Kidney epithelial cell (primary cell): ENCODE measurements around the gene GPX4. TPM values are rescaled to one million over a fixed set of nuclear protein-coding genes. Genes with fewer than 3 reads are reported as not detected.

Experiments used
- DNase-seq: peaks from one replicate; pipeline ENCODE4 v3.0.0-alpha.2; 2010; ENCODE audit warnings: low read depth
- H3K27me3 ChIP-seq: 2 replicates; pipeline ENCODE4 v1.6.0; 2011; ENCODE audit warnings: low read length; ENCODE audit not compliant: control insufficient read depth, insufficient read depth
- H3K36me3 ChIP-seq: 2 replicates; pipeline ENCODE4 v1.5.1; 2011; ENCODE audit warnings: low read length; ENCODE audit not compliant: control insufficient read depth, insufficient read depth
- H3K4me3 ChIP-seq: 2 replicates; pipeline ENCODE4 v1.5.1; 2011; ENCODE audit warnings: low read depth, mild to moderate bottlenecking, control low read depth, low read length
- total RNA-seq: library from RNA; depleted of rRNA; stranded (reverse); fragments of >200 nt; gene quantifications from 2 replicates; pipeline ENCODE4 v1.2.3, GENCODE V29; 2015
- TF ChIP-seq, protein P1 (sequence below): IDR thresholded peaks from 2 replicates; pipeline ENCODE4 v1.5.1; 2011; ENCODE audit warnings: mild to moderate bottlenecking, moderate library complexity, low read length, control low read depth, inconsistent platforms; ENCODE audit not compliant: insufficient read depth, poor library complexity, severe bottlenecking

GPX4 gene
- total RNA-seq, 1 donor from 2014 or later: 538 TPM

DNA sequence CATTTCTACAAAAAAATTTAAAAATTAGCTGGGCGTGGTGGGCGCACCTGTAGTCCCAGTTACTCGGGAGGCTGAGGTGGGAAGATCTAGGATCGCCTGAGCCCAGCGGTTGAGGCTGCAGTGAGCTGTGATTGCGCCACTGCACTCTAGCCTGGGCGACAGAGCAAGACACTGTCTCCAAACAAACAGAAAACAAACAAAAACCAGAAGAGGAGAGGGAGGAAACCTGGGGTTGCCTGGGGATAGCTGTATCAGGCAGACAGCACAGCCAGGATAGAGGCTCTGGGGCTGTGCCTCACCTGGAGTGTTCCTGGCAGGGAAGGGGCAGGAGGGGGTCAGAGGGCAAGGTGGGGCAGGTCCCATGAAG, 6.0 kb upstream of the GPX4 start:
- no peak for DNase-seq
- TF ChIP-seq, protein P1, sequence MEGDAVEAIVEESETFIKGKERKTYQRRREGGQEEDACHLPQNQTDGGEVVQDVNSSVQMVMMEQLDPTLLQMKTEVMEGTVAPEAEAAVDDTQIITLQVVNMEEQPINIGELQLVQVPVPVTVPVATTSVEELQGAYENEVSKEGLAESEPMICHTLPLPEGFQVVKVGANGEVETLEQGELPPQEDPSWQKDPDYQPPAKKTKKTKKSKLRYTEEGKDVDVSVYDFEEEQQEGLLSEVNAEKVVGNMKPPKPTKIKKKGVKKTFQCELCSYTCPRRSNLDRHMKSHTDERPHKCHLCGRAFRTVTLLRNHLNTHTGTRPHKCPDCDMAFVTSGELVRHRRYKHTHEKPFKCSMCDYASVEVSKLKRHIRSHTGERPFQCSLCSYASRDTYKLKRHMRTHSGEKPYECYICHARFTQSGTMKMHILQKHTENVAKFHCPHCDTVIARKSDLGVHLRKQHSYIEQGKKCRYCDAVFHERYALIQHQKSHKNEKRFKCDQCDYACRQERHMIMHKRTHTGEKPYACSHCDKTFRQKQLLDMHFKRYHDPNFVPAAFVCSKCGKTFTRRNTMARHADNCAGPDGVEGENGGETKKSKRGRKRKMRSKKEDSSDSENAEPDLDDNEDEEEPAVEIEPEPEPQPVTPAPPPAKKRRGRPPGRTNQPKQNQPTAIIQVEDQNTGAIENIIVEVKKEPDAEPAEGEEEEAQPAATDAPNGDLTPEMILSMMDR: no peak
- Histone ChIP-seq H3K4me3 (no peak overlapping the region), H3K27me3 (no peaks in the 10 kb centered on the region), H3K36me3 (no peaks in the 10 kb centered on the region)

GRCh38 chr19:1098177-1099051, 5.4 kb upstream of the GPX4 start:
- no peak overlapping the region for H3K4me3 ChIP-seq
- no peaks in the 10 kb centered on the region for H3K27me3 ChIP-seq
- H3K36me3 ChIP-seq: no peaks in the 10 kb centered on the region
- TF ChIP-seq, protein P1: no peak
- DNase-seq: no peak

DNA sequence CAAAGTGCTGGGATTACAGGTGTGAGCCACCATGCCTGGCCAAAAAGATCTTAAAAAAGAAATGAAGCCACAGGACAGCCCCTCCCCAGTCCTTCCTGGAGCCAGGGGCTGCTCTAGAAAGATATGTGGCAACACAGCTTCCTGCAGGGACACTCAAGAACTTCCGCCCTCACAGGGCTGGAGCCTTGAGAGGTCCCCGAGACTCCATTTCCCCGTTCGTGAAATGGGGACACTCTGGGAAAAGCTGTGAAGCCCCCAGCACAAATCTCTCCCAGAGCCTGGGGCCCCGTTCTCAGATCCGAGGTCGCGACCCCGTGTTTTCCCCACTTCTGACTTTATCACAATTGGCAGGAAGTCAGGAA, 2.5 kb upstream of the GPX4 start:
- H3K27me3 ChIP-seq: no peaks in the 10 kb centered on the region
- DNase-seq: no peak
- H3K36me3 ChIP-seq: no peaks in the 10 kb centered on the region
- TF ChIP-seq, protein P1: no peak
- H3K4me3 ChIP-seq: no peak overlapping the region

DNA sequence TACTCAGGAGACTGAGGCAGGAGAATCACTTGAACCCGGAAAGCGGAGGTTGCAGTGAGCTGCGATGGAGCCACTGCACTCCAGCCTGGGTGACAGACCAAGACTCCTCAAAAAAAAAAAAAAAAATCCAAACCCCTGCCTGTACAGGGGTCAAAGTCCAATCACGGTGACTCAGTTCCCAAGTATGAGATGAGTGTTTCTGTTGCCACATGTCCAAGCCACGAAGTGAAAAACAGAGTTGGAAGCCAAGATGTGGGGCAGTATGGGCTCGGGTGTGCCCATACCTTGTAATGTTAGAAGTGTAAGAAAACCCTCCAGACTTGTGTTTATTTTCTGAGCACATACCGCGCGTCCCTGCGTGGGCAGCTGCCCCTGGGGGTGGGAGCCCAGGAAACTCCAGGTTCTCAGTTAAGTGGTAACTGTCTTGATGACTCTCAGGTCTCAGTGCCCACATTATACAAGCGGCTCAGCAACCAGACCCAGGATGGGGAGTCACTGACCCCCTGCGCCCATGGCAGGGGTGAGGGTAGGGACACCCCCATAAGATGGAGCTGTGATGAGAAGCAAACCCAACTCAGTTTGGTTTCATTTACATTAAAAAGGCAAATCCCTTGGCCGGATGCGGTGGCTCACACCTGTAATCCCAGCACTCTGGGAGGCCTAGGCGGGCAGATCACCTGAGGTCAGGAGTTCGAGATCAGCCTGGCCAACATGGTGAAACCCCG, 1.2 kb upstream of the GPX4 start:
- no peaks in the 10 kb centered on the region for H3K36me3 ChIP-seq
- DNase-seq: peak; percentile 100
- H3K4me3 ChIP-seq: no peak overlapping the region

DNA sequence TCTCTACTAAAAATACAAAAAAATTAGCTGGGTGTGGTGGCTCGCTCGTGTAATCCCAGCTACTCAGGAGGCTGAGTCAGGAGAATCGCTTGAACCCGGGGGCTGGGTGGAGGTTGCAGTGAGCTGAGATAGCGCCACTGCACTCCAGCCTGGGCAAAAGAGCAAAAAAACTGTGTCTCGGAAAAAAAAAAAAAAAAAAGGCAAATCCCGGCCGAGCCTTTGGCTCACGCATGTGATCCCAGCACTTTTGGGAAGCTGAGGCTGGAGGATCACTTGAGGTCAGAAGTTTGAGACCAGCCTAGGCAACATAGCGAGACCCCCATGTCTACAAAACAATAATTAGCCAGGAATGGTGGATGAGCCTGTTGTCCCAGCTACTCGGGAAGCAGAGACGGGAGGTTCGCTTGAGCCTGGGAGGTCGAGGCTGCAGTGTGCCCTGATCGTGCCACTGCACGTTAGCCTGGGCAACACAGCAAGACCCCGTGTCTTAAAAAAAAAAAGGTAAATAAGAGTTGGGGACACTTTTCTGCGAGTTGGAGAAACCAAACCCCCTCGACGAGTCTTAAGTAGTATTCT, 574 bp upstream of the GPX4 start:
- Histone ChIP-seq H3K4me3 (no peak overlapping the region), H3K27me3 (no peaks in the 10 kb centered on the region), H3K36me3 (no peaks in the 10 kb centered on the region)
- DNase-seq: no peak
- TF ChIP-seq, protein P1: no peak

More for the DNA sequence above, 1.2 kb upstream of the GPX4 start:
- H3K27me3 ChIP-seq: no peaks in the 10 kb centered on the region
- TF ChIP-seq, protein P1: no peak
